Endothelial cell of umbilical vein (primary cell): ENCODE data around the gene MGST2. TPM values are rescaled to one million over a fixed set of nuclear protein-coding genes. Genes with fewer than 3 reads are reported as not detected.

Experiments
- BruUV-seq: library from RNA; stranded (reverse); fragments of 400-500 nt; replicated peaks from 2 replicates; lab custom pipeline; 2021; lab: Mats Ljungman, UMichigan
- CTCF ChIA-PET: fragments of 300-600, 350-600 bp; sonication (Branson Sonifier 250); formaldehyde crosslinking; loops from one replicate; lab custom pipeline; 2021; ENCODE audit warnings: antibody characterized with exemption, inconsistent platforms; lab: Charles Lee
- POLR2A ChIA-PET: fragments of 300-600, 350-600 bp; sonication (Branson Sonifier 250); formaldehyde crosslinking; loops from one replicate; lab custom pipeline; 2021; ENCODE audit warnings: antibody characterized with exemption, inconsistent platforms; lab: Charles Lee
- DNase-seq: peaks from one replicate; pipeline ENCODE4 v3.0.0-alpha.2; 2011; ENCODE audit warnings: low read depth, low spot score
- FAIRE-seq: peaks from 2 replicates; lab custom pipeline; 2011; peaks lifted over from hg19 to GRCh38; lab: Jason Lieb, UNC
- H2AFZ ChIP-seq: 2 replicates; pipeline ENCODE4 v1.6.0; 2012; ENCODE audit warnings: low read depth, low read length, control low read depth, inconsistent platforms
- H3K27ac ChIP-seq: 2 replicates; pipeline ENCODE4 v1.5.1; 2011; ENCODE audit warnings: low read depth, mild to moderate bottlenecking, control low read depth, low read length, moderate library complexity; ENCODE audit not compliant: insufficient read depth
- H3K27me3 ChIP-seq, 2 experiments: 2 replicates each; pipeline versions ENCODE4 v1.6.0 to v1.6.1; 2011; ENCODE audit warnings: low read length in 2 of 2, mixed read lengths in 1 of 2; ENCODE audit not compliant: control insufficient read depth in 2 of 2, insufficient read depth in 2 of 2
- H3K36me3 ChIP-seq, 2 experiments: 2 replicates in 1 of 2; 3 replicates in 1 of 2; pipeline ENCODE4 v1.5.1; 2011; ENCODE audit warnings: low read length in 2 of 2, mild to moderate bottlenecking in 1 of 2, moderate library complexity in 1 of 2; ENCODE audit not compliant: control insufficient read depth in 2 of 2, insufficient read depth in 2 of 2; ENCODE audit errors: extremely low read depth in 1 of 2
- H3K4me1 ChIP-seq: 3 replicates; pipeline ENCODE4 v1.5.1; 2011; ENCODE audit warnings: mild to moderate bottlenecking, low read length; ENCODE audit not compliant: control insufficient read depth, insufficient read depth; ENCODE audit errors: extremely low read depth
- H3K4me2 ChIP-seq: 2 replicates; pipeline ENCODE4 v1.6.1; 2011; ENCODE audit warnings: low read length, control low read depth, mixed read lengths; ENCODE audit not compliant: insufficient read depth
- H3K4me3 ChIP-seq, 3 experiments: fragments of 200-600 bp in 1 of 3; sonication (generic), shearing (Covaris generic) in 1 of 3; replicated peaks in 1 of 3; 2 replicates each; pipeline ENCODE4 v1.5.1; 2011 to 2016; ENCODE audit warnings: control low read depth in 3 of 3, low read length in 3 of 3, mild to moderate bottlenecking in 2 of 3, inconsistent platforms in 1 of 3, low read depth in 1 of 3, moderate library complexity in 1 of 3; ENCODE audit not compliant: insufficient read depth in 1 of 3
- H3K79me2 ChIP-seq: 2 replicates; pipeline ENCODE4 v1.6.0; 2012; ENCODE audit warnings: low read length, inconsistent platforms; ENCODE audit not compliant: control insufficient read depth, insufficient read depth
- H3K9ac ChIP-seq: replicated peaks from 2 replicates; pipeline ENCODE3; 2011; ENCODE audit warnings: low read length, control low read depth; ENCODE audit not compliant: insufficient read depth; ENCODE audit errors: extremely low read depth
- H3K9me1 ChIP-seq: replicated peaks from 3 replicates; pipeline ENCODE4 v1.6.0; 2011; ENCODE audit warnings: mild to moderate bottlenecking, low read length; ENCODE audit not compliant: control insufficient read depth, insufficient read depth; ENCODE audit errors: extremely low read depth
- H3K9me3 ChIP-seq: replicated peaks from 2 replicates; pipeline ENCODE4 v1.5.1; 2012; ENCODE audit warnings: low read length, inconsistent platforms; ENCODE audit not compliant: control insufficient read depth, insufficient read depth
- H4K20me1 ChIP-seq: replicated peaks from 2 replicates; pipeline ENCODE3; 2011; ENCODE audit warnings: mild to moderate bottlenecking, low read length; ENCODE audit not compliant: control insufficient read depth, insufficient read depth; ENCODE audit errors: extremely low read depth
- CTCF ChIP-seq, 2 donors: IDR thresholded peaks; 1 replicate in 1 of 2; 2 replicates in 1 of 2; pipeline ENCODE4 v1.5.1; 2011; ENCODE audit warnings: low read length in 2 of 2, mild to moderate bottlenecking in 2 of 2, moderate library complexity in 2 of 2, control low read depth in 1 of 2, inconsistent platforms in 1 of 2, low read depth in 1 of 2; ENCODE audit not compliant: insufficient read depth in 1 of 2; ENCODE audit errors: extremely low read depth in 1 of 2
- EZH2 ChIP-seq: IDR thresholded peaks from 2 replicates; pipeline ENCODE4 v1.6.1; 2012; ENCODE audit warnings: borderline replicate concordance, low read depth, mild to moderate bottlenecking, moderate library complexity, low read length, inconsistent platforms; ENCODE audit not compliant: severe bottlenecking
- FOS ChIP-seq: IDR thresholded peaks from 2 replicates; pipeline ENCODE4 v1.6.1; 2011; ENCODE audit warnings: mild to moderate bottlenecking, low read length, moderate library complexity, borderline replicate concordance; ENCODE audit not compliant: insufficient read depth
- GATA2 ChIP-seq: IDR thresholded peaks from 2 replicates; pipeline ENCODE4 v1.7.0; 2011; ENCODE audit warnings: low read depth, mild to moderate bottlenecking, moderate library complexity, mixed read lengths, low read length; ENCODE audit not compliant: insufficient read length, insufficient read depth
- JUN ChIP-seq: IDR thresholded peaks from 2 replicates; pipeline ENCODE4 v1.6.1; 2011; ENCODE audit warnings: borderline replicate concordance, low read depth; ENCODE audit not compliant: insufficient read length, insufficient read depth
- MAX ChIP-seq: IDR thresholded peaks from 2 replicates; pipeline ENCODE4 v1.6.1; 2011; ENCODE audit not compliant: insufficient read depth, insufficient read length
- MYC ChIP-seq: IDR thresholded peaks from one replicate; pipeline ENCODE4 v1.6.1; 2011; ENCODE audit warnings: mild to moderate bottlenecking, low read depth, low read length
- POLR2A ChIP-seq: IDR thresholded peaks from 2 replicates; pipeline ENCODE4 v1.6.1; 2012; ENCODE audit warnings: low read depth, mild to moderate bottlenecking, control low read depth, low read length
- POLR2AphosphoS5 ChIP-seq: IDR thresholded peaks from 2 replicates; pipeline ENCODE4 v1.6.1; 2012; ENCODE audit warnings: low read depth, mild to moderate bottlenecking, control low read depth, low read length, moderate library complexity; ENCODE audit not compliant: insufficient read depth
- dilution Hi-C: fragments of 300-500 bp; cut with MboI; formaldehyde crosslinking; loops from one replicate; pipeline ENCODE4 v1.15.0; 2019; ENCODE audit warnings: low sequenced_read_pairs; ENCODE audit not compliant: extremely low pct_ligation_motif_present
- intact Hi-C: fragments of 100-400 bp; cut with micrococcal nuclease; formaldehyde crosslinking; loops from one replicate; pipeline ENCODE4 v1.10.0; 2022
- polyA plus RNA-seq, 4 experiments: library from polyadenylated mRNA; depleted of rRNA in 3 of 4; stranded (reverse) in 3 of 4; unstranded in 1 of 4; fragments of >200 nt; gene quantifications; 2 replicates each; pipeline versions ENCODE4 v1.2.1 to v1.2.3, GENCODE V29; 2011 to 2012; ENCODE audit warnings: missing spikeins in 1 of 4
- total RNA-seq: library from RNA; stranded (reverse); gene quantifications from 2 replicates; pipeline ENCODE4 v1.2.3, GENCODE V29; 2021

MGST2 gene
- total and polyA plus RNA-seq, 2 donors (not counting 3 experiments of a cell fraction or from before 2014, with no cell fraction given): 64.3 to 78.9 TPM

- Histone ChIP-seq H4K20me1 (no peaks in the 10 kb centered on the region), H3K9ac (peak overlapping the region; percentile 59), H3K9me3 (no peaks in the 10 kb centered on the region), H3K9me1 (no peaks in the 10 kb centered on the region), H3K27ac (peak overlapping the region; percentile 42), H3K36me3 (no peaks in the 10 kb centered on the region), H3K4me3 (peak overlapping the region in 1 of 3 experiments; percentile 34), H3K79me2 (no peaks in the 10 kb centered on the region), H3K4me1 (peaks cover 15% of the 10 kb centered on the region), H3K27me3 (no peaks in the 10 kb centered on the region), H3K4me2 (peak overlapping the region; percentile 31), H2AFZ (peak overlapping the region; percentile 5)
- no peak for TF ChIP-seq JUN
- TF ChIP-seq MAX: no peak
- TF ChIP-seq GATA2: no peak
- TF ChIP-seq POLR2A: no peak
- TF ChIP-seq POLR2AphosphoS5: no peak
- TF ChIP-seq MYC: no peak
- no peak for TF ChIP-seq CTCF (IDR thresholded peaks at IDR 0.05; ENCODE audit: extremely low read depth in 1 of 2, insufficient read depth in 1 of 2, low read depth in 1 of 2, low read length in 2 of 2)
- no peak for TF ChIP-seq FOS
- no peak for TF ChIP-seq EZH2
- no peak for FAIRE-seq
- dilution Hi-C loops: no loop called here
- CTCF ChIA-PET: interaction anchor here (0.7 to 3.5 kb wide), 24 partner anchors 29 to 624 kb away, joined by 3 to 46 read pairs (median 6); no protein-coding TSS in a partner anchor
- POLR2A ChIA-PET: no interaction called here
- intact Hi-C loops: loop anchor here (1.0 to 10.0 kb wide), 12 partner anchors 27 to 879 kb away; no protein-coding TSS in a partner anchor
- DNase-seq: peak; percentile 35
- BruUV-seq: no TSS peak
Observed at GRCh38 chr4:139735381-139736273, 70.0 kb downstream of the MGST2 start.
